GM20000 (cell line): Measurements from ENCODE around the gene IL15RA.

Experiments used
- DNase-seq: peaks from one replicate; pipeline ENCODE4 v3.0.0; 2012; ENCODE audit warnings: low spot score
- CTCF ChIP-seq: IDR thresholded peaks from 2 replicates; pipeline ENCODE4 v1.5.1; 2012; ENCODE audit warnings: mild to moderate bottlenecking, control low read depth; ENCODE audit errors: extremely low read depth, missing control alignments

IL15RA gene

GRCh38 chr10:5956146-5956936, 21.0 kb downstream of the IL15RA start:
- TF ChIP-seq CTCF = no peak
- no peak for DNase-seq

- no peak for DNase-seq
- TF ChIP-seq CTCF = no peak
These were observed 23.7 kb downstream of the IL15RA start for GRCh38 chr10:5953676-5954075.

GRCh38 chr10:5952731-5953385, 24.5 kb downstream of the IL15RA start:
- TF ChIP-seq CTCF = no peak
- no peak for DNase-seq

GRCh38 chr10:5951721-5952407, 25.5 kb downstream of the IL15RA start:
- no peak for DNase-seq
- TF ChIP-seq CTCF = no peak

- no peak for TF ChIP-seq CTCF
- DNase-seq = no peak
These were observed 26.1 kb downstream of the IL15RA start for GRCh38 chr10:5951167-5951711.

GRCh38 chr10:5949009-5949759, 28.2 kb downstream of the IL15RA start:
- DNase-seq = peak; percentile 42
- TF ChIP-seq CTCF = peak; percentile 14
